DMS53 treated with DMSO at 0.1 percent for 48 hours (cell line): Measurements from ENCODE around the gene VWA7.

Experiments used
- DNase-seq: peaks from one replicate; lab custom pipeline; 2025; ENCODE audit not compliant: unreplicated experiment; lab: John Stamatoyannopoulos, UW

VWA7 gene

GRCh38 chr6:31730631-31731086, 46.5 kb downstream of the VWA7 start:
- DNase-seq, result no peak

GRCh38 chr6:31729979-31730630, 47.0 kb downstream of the VWA7 start:
- no peak for DNase-seq

- peak; percentile 66 for DNase-seq
These were observed 47.6 kb downstream of the VWA7 start for GRCh38 chr6:31729515-31729978.

- no peak for DNase-seq
These were observed 48.2 kb downstream of the VWA7 start, which contains the start of gene DDAH2 for GRCh38 chr6:31728767-31729514. TSS of gene DDAH2 (minus strand) at chr6:31729299. CDS start at chr6:31729161, 138 bp downstream.

GRCh38 chr6:31727717-31728671, 49.1 kb downstream of the VWA7 start:
- no peak for DNase-seq

- DNase-seq, result no peak
These were observed 50.0 kb downstream of the VWA7 start for GRCh38 chr6:31727034-31727716.

- DNase-seq, result no peak
These were observed 51.4 kb downstream of the VWA7 start for GRCh38 chr6:31725502-31726350.

- no peak for DNase-seq
These were observed 53.0 kb downstream of the VWA7 start for GRCh38 chr6:31723980-31724691.

GRCh38 chr6:31723245-31723979, 53.7 kb downstream of the VWA7 start, which contains the start of gene MPIG6B:
TSS of gene MPIG6B (plus strand) at chr6:31723373. CDS start at chr6:31723384, 11 bp downstream.
- DNase-seq, result no peak

GRCh38 chr6:31722173-31722572, 55.0 kb downstream of the VWA7 start:
- DNase-seq, result no peak

- DNase-seq, result no peak
These were observed 55.6 kb downstream of the VWA7 start, which contains the start of gene LY6G6C for GRCh38 chr6:31721351-31722020. TSS of gene LY6G6C (minus strand) at chr6:31721746. CDS start at chr6:31721679, 67 bp downstream.

- no peak for DNase-seq
These were observed 56.8 kb downstream of the VWA7 start for GRCh38 chr6:31720196-31720770.

GRCh38 chr6:31719001-31719400, 58.1 kb downstream of the VWA7 start:
- no peak for DNase-seq

- peak; percentile 85 for DNase-seq
These were observed 58.9 kb downstream of the VWA7 start for GRCh38 chr6:31718265-31718664.

GRCh38 chr6:31717499-31718222, 59.5 kb downstream of the VWA7 start:
- peak; percentile 5 for DNase-seq
